ENCODE measurements around the gene PKIG. TPM values are rescaled to one million over a fixed set of nuclear protein-coding genes. Genes with fewer than 3 reads are reported as not detected.

Gene PKIG
- total RNA-seq, 1 experiment from 2014 or later, result 19.2 TPM

DNA sequence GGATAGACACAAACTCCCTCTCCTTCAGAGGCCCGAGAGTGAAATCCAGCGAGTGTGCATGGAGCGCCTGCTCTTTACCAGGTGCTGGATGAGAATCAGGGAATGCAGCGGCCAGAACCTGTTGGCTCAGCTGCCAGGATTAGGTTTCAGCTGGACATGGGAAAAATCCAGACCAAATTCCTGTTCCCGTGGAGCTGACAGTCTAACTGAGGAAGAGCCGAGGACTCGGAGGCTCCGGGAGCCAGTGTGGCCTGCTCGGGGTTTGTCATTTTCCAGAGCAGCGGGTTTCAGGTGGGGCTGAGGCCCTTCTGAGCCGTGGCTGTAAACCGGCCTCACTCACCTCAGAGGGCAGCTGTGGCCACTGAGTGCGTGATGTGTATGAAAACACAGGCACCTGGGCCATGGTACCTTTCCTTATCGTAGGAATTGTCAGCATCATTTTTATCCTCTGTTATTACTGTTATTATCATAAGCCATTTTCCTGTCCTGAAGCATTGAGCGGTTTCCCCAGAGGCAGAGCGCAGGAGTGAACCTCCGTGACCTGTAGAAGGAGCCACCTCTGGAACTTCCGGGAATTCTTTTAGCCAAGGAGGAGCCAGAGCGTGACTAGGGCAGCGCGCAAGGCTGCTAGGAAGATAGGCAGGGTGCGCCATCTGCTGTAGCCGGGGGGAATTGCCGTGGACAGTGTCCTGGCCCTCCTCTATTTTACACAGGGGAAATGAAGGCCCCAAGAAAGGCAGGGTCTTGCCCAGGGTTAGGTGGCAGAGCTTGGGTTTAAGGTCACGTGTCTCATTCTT lies 27.3 kb downstream of the PKIG start:
- Mint-ChIP-seq H3K27me3 (ENCODE audit: insufficient read depth, unreplicated experiment) (no peaks in the 10 kb centered on the region), H3K4me1 (ENCODE audit: insufficient read depth, unreplicated experiment) (peaks cover 10% of the 10 kb centered on the region), H3K4me3 (ENCODE audit: unreplicated experiment) (peak overlapping the region; percentile 58), H3K36me3 (ENCODE audit: insufficient read depth, unreplicated experiment) (peaks cover 8% of the 10 kb centered on the region), H3K9me3 (ENCODE audit: unreplicated experiment) (no peaks in the 10 kb centered on the region), H3K27ac (ENCODE audit: low read depth, unreplicated experiment) (peak overlapping the region; percentile 76)
- TSS peak; percentile 94 for BruUV-seq (replicated peaks)
- ChIA-PET POLR2A (interaction anchor here (0.6 to 4.1 kb wide), 35 partner anchors 24 to 414 kb away, joined by 3 to 43 read pairs (median 3); partner anchors contain the start of genes FITM2, SERINC3 and TTPAL), CTCF (interaction anchor here (0.6 to 3.8 kb wide), 73 partner anchors 9 to 991 kb away, joined by 3 to 80 read pairs (median 5); partner anchors contain the start of genes FITM2, KCNK15, SERINC3 and TTPAL)
- intact Hi-C loops (cut with micrococcal nuclease), result loop anchor here (2.0 to 10.0 kb wide), 4 partner anchors 77 to 395 kb away; partner anchors contain the start of genes OSER1 and TTPAL
- peak; percentile 92 for DNase-seq (ENCODE audit: unreplicated experiment)
- TF ChIP-seq CTCF (IDR thresholded peaks at IDR 0.05; ENCODE audit: unreplicated experiment), result peak; percentile 96

DNA sequence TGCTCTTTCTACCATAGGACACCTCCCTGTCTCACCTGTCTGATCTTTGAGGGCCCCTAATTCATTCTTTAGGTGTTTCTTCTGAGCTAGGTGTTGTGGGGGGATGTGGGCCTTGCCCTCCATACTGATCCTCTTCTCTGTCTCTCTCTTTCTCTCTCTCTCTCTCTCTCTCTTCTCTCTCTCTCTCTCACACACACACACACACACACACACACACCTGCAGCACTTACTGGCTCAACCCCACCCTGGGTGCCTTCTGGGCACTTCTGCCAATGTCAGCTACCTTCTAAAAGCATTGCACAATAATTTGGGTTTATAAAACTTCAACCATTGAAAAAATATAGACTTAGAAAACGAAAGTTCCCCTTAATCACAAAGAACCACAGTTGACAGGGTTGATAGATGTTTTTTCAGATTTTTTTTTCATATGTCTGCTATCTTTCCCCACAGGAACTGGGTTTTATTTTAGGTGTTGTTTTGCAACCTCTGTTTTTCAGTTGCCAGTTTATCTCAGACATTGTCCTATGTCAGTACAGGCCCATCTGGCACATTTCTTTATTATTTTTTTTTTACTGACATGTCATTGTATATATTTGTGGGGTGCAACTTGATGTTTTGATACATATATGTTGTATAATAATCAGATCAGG lies 28.1 kb downstream of the PKIG start:
- Mint-ChIP-seq H3K4me3 (ENCODE audit: unreplicated experiment) (peak overlapping the region; percentile 58), H3K27ac (ENCODE audit: low read depth, unreplicated experiment) (peak overlapping the region; percentile 76), H3K9me3 (ENCODE audit: unreplicated experiment) (no peaks in the 10 kb centered on the region), H3K4me1 (ENCODE audit: insufficient read depth, unreplicated experiment) (peaks cover 10% of the 10 kb centered on the region), H3K27me3 (ENCODE audit: insufficient read depth, unreplicated experiment) (no peaks in the 10 kb centered on the region), H3K36me3 (ENCODE audit: insufficient read depth, unreplicated experiment) (peaks cover 15% of the 10 kb centered on the region)
- ChIA-PET CTCF (interaction anchor here (0.6 to 3.8 kb wide), 70 partner anchors 8 to 991 kb away, joined by 3 to 80 read pairs (median 5); partner anchors contain the start of genes FITM2, KCNK15, SERINC3 and TTPAL), POLR2A (interaction anchor here (0.6 to 4.1 kb wide), 31 partner anchors 20 to 414 kb away, joined by 3 to 43 read pairs (median 6); partner anchors contain the start of genes FITM2, SERINC3 and TTPAL)
- DNase-seq (ENCODE audit: unreplicated experiment), result peak; percentile 31
- TF ChIP-seq CTCF (IDR thresholded peaks at IDR 0.05; ENCODE audit: unreplicated experiment), result no peak
- no TSS peak for BruUV-seq (replicated peaks)
- intact Hi-C loops (cut with micrococcal nuclease), result loop anchor here (5.0 kb wide), 1 partner anchor 223 kb away; no protein-coding TSS in a partner anchor

DNA sequence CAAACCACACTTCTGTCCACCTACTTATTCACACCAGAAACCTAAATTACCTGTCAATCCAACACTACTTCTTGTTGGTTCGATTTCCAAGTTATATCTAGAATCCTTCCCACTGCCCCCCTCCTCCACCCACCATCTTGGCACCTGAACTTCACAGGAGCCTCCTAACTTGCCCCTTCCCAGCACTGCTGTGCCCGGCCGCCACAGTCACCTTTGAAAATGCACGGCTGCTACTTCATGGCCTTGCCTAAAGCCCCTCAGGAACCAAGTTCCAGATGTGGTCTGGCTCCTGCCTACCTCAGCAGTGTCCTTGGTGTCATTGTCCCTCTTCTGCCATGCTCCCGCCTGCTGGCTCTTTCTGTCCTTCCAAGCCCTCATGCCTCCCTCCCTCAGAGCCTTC lies 31.2 kb downstream of the PKIG start:
- TF ChIP-seq CTCF (IDR thresholded peaks at IDR 0.05; ENCODE audit: unreplicated experiment), result no peak
- Mint-ChIP-seq H3K4me1 (ENCODE audit: insufficient read depth, unreplicated experiment) (peaks cover 10% of the 10 kb centered on the region), H3K9me3 (ENCODE audit: unreplicated experiment) (no peaks in the 10 kb centered on the region), H3K36me3 (ENCODE audit: insufficient read depth, unreplicated experiment) (peaks cover 31% of the 10 kb centered on the region), H3K27me3 (ENCODE audit: insufficient read depth, unreplicated experiment) (no peaks in the 10 kb centered on the region), H3K4me3 (ENCODE audit: unreplicated experiment) (no peak overlapping the region), H3K27ac (ENCODE audit: low read depth, unreplicated experiment) (no peak overlapping the region)
- ChIA-PET POLR2A (no interaction called here), CTCF (interaction anchor here (1.3 kb wide), 1 partner anchor 225 kb away, joined by 3 read pairs; no protein-coding TSS in a partner anchor)
- BruUV-seq (replicated peaks), result no TSS peak
- no peak for DNase-seq (ENCODE audit: unreplicated experiment)
- intact Hi-C loops (cut with micrococcal nuclease), result loop anchor here (5.0 kb wide), 1 partner anchor 226 kb away; no protein-coding TSS in a partner anchor

All from MCF 10A (cell line).